Activated naive CD4-positive, alpha-beta T cell treated with Interleukin-2 at 50 U/mL for 16 hours (primary cell): ENCODE data around the gene SMPD3.

Experiments
- DNase-seq: peaks from one replicate; pipeline ENCODE4 v3.0.0-alpha.2; 2020

Gene SMPD3

GRCh38 chr16:68319185-68319908, 129.0 kb downstream of the SMPD3 start:
- DNase-seq = peak; percentile 53

- no peak for DNase-seq
Measured at GRCh38 chr16:68313116-68313515, 135.2 kb downstream of the SMPD3 start.

DNA sequence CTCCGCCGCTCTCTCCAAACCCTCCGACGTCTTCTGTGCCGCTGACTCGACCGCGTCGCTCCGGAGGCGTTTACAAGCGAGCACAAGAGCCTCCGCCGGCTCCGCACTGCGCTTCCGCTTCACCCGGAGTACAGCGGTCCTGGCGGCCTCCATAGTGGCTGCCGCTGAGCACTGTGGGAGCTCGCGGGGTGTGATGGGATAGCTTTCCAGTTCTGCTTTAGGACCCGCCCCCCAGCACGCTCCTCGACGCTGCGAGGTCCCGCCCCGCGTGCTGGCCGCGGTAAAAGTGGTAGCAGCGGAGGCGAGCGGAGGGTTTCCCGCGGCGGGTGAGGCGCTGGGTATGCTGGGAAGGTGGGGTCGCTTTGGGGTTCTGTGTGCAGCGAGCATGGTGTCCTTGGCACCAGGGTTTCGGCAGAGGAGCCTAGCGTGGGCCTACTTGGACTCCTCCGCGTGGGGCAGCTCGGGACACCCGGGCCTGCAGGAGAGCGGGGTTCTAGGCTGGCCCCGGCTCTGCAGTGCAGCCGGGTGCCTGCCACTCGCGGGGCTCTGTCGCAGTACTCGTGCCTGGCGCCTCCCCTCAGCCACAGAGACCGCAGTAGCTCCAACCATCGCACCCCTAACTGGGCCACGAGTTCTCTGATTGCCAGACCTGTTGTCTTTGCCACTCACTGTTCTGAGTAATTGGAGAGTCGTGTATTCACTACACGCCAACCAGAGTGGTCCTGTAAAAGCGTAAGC, 137.4 kb downstream of the SMPD3 start, which contains the start of the genes PRMT7 and SLC7A6OS:
PRMT7 (plus strand) TSS at position 246 of the 738 bp plus-strand sequence. CDS start 4,961 bp downstream, outside the sequence.
SLC7A6OS (minus strand) TSS at position 173 of the 738 bp plus-strand sequence; CDS start at position 153, 20 bp downstream.
- peak; percentile 94 for DNase-seq

GRCh38 chr16:68310437-68310773, 137.9 kb downstream of the SMPD3 start:
- DNase-seq = no peak

DNA sequence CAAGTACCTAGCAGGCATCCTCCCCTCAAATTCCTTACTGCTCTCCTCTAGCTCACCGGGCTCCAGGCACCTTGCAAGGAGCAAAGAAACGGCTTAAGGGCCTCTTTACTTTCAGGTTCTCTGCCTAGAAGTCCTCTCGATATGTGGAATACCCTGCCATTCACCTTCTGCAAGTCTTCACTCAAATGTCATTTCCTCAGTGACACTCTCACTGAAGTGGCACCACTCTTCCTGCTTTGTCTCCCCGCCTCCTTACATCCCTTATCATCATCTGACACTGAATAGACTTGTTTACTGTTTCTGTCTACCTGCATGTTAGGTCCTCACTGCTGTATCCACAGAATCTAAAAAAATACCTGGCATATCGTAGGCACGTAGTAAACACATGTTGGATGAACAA, 138.5 kb downstream of the SMPD3 start:
- no peak for DNase-seq
